Left ventricle myocardium superior (tissue), 1 donor: ENCODE measurements around the gene POP4. TPM values are rescaled to one million over a fixed set of nuclear protein-coding genes. Genes with fewer than 3 reads are reported as not detected.

Experiments
- ATAC-seq: fragments of 200-7000 bp; cut with Tn5 transposase; one replicate; pipeline ENCODE4 v1.9.1; 2020; ENCODE audit warnings: mild to moderate bottlenecking, moderate library complexity
- DNase-seq: peaks from one replicate; pipeline ENCODE4 v3.0.0-alpha.2; 2020
- intact Hi-C: fragments of 100-400 bp; cut with micrococcal nuclease; formaldehyde crosslinking; loops from one replicate; pipeline ENCODE4 v1.11.0; 2022
- total RNA-seq: library from RNA; stranded (reverse); fragmentation: NEBNext Ultra II Directional; extraction: Animal tissue kit (Norgen Biotek cat#: 25700); gene quantifications from one replicate; pipeline ENCODE4 v1.2.1, GENCODE V29; 2021
- donor health status: DM: no; HTN: yes; CAD: no; lungs with severe emphysema.

The POP4 gene
- total RNA-seq, 1 donor from 2014 or later, result 46.9 TPM

GRCh38 chr19:29606420-29606747 is 301 bp downstream of the POP4 start:
- DNase-seq (peak; percentile 38), ATAC-seq (peak; percentile 44)
- intact Hi-C loops, result no loop called here

GRCh38 chr19:29609636-29610035 is 3.6 kb downstream of the POP4 start:
- ATAC-seq (no peak), DNase-seq (no peak)
- intact Hi-C loops, result loop anchor here (5.0 kb wide), 1 partner anchor 108 kb away; the partner anchor contains the start of gene C19orf12

GRCh38 chr19:29610213-29610573 is 4.1 kb downstream of the POP4 start:
- no peak for DNase-seq
- intact Hi-C loops, result loop anchor here (5.0 kb wide), 1 partner anchor 107 kb away; the partner anchor contains the start of gene C19orf12
- ATAC-seq, result no peak

- peak; percentile 80 for ATAC-seq
- DNase-seq, result peak; percentile 84
These were observed 4.6 kb downstream of the POP4 start for GRCh38 chr19:29610574-29611271.

GRCh38 chr19:29612121-29612520 is 6.0 kb downstream of the POP4 start:
- intact Hi-C loops, result loop anchor here (5.0 kb wide), 1 partner anchor 105 kb away; the partner anchor contains the start of gene C19orf12
- no peak for DNase-seq

More at GRCh38 chr19:29610574-29611271, 4.6 kb downstream of the POP4 start:
- intact Hi-C loops, result loop anchor here (5.0 kb wide), 1 partner anchor 107 kb away; the partner anchor contains the start of gene C19orf12

GRCh38 chr19:29612801-29613595 is 6.9 kb downstream of the POP4 start:
- intact Hi-C loops, result loop anchor here (5.0 kb wide), 1 partner anchor 104 kb away; the partner anchor contains the start of gene C19orf12
- ATAC-seq (no peak), DNase-seq (no peak)

More at GRCh38 chr19:29612121-29612520, 6.0 kb downstream of the POP4 start:
- ATAC-seq, result no peak

- DNase-seq (no peak), ATAC-seq (no peak)
- intact Hi-C loops, result loop anchor here (5.0 kb wide), 1 partner anchor 103 kb away; the partner anchor contains the start of gene C19orf12
These were observed 8.0 kb downstream of the POP4 start for GRCh38 chr19:29614046-29614445.

- DNase-seq, result no peak
- no peak for ATAC-seq
- intact Hi-C loops, result loop anchor here (5.0 kb wide), 1 partner anchor 103 kb away; the partner anchor contains the start of gene C19orf12
These were observed 8.7 kb downstream of the POP4 start for GRCh38 chr19:29614780-29615179.

- ATAC-seq (no peak), DNase-seq (no peak)
- intact Hi-C loops, result no loop called here
These were observed 9.9 kb downstream of the POP4 start for GRCh38 chr19:29615891-29616425.

- no peak for ATAC-seq
- DNase-seq, result no peak
- intact Hi-C loops, result no loop called here
These were observed 10.5 kb downstream of the POP4 start for GRCh38 chr19:29616541-29616940.

GRCh38 chr19:29617366-29618266 is 11.5 kb downstream of the POP4 start:
- intact Hi-C loops, result no loop called here
- DNase-seq (no peak), ATAC-seq (no peak)

GRCh38 chr19:29618434-29618833 is 12.4 kb downstream of the POP4 start:
- no peak for ATAC-seq
- DNase-seq, result no peak
- intact Hi-C loops, result no loop called here

- no peak for ATAC-seq
- intact Hi-C loops, result no loop called here
- no peak for DNase-seq
These were observed 12.8 kb downstream of the POP4 start for GRCh38 chr19:29618871-29619270.

GRCh38 chr19:29620931-29621351 is 14.9 kb downstream of the POP4 start:
- DNase-seq, result no peak
- ATAC-seq, result no peak
- intact Hi-C loops, result no loop called here

- ATAC-seq (no peak), DNase-seq (no peak)
- intact Hi-C loops, result no loop called here
These were observed 16.3 kb downstream of the POP4 start for GRCh38 chr19:29622166-29623070.

- intact Hi-C loops, result no loop called here
- DNase-seq, result no peak
- ATAC-seq, result no peak
These were observed 17.8 kb downstream of the POP4 start for GRCh38 chr19:29623726-29624488.

- intact Hi-C loops, result no loop called here
- DNase-seq, result no peak
- no peak for ATAC-seq
These were observed 18.6 kb downstream of the POP4 start for GRCh38 chr19:29624489-29625185.
